ENCODE results near the gene CYP2A7.
"Not testable (repeated sequence)": the region's sequence is repeated elsewhere in the genome, so short reads cannot be mapped to it uniquely, and the experiment has no call there.

CYP2A7 gene

DNA sequence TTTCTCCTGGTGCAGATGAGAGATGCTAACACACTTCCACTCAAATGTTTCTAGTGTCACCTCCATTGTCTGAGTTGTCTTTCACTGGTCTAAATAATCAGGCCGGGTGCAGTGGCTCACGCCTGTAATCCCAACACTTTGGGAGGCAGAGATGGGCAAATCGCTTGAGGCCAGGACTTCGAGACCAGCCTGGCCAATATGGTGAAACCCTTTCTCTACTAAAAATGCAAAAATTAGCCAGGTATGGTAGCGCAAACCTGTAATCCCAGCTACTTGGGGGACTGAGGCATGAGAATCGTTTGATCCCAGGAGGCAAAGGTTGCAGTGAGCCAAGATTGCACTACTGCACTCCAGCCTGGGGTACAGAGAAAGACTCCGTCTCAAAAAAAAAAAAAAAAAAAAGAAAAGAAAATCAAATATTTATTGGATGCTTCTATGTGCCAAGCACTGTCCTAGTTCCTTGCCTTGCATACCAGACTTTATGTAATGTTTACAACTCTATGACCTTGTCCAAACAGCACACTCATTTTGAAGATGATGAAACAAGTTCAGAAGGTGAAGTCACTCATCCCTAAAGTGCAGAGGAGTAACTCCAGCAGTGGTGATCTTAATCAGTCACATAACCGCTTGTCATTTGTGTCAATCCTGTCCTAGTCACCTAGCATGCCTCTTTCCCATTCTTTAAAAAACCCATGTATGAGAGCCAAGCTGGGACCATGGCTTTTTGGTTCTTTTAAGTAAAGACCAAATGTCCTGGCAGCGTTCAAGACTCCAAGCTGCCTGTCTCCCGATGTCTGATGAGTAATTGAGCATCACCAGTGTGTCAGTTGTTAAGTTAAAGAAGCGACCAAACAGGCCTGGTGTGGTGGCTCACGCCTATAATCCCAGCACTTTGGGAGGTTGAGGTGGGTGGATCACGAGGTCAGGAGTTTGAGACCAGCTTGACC lies 15.1 kb upstream of the CYP2A7 start:
- DNase-seq: not testable (repeated sequence)

DNA sequence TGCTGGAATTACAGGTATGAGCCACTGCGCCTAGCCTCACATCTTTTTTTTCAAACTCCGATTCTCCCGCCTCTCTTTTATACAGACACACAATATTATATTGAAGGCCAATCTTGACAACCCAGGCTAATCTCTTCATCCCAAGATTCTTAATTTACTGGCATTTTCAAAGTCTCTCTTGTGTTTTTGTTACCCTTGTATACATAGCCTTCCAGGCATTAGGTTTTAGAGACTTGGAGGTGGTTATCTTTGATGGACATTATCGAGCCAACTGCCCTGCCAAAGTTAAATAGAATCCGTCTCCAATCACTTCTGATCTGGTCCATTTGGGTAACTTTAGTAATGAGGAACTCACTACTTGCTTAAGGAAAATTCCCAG lies 14.4 kb upstream of the CYP2A7 start:
- DNase-seq: no peak

DNA sequence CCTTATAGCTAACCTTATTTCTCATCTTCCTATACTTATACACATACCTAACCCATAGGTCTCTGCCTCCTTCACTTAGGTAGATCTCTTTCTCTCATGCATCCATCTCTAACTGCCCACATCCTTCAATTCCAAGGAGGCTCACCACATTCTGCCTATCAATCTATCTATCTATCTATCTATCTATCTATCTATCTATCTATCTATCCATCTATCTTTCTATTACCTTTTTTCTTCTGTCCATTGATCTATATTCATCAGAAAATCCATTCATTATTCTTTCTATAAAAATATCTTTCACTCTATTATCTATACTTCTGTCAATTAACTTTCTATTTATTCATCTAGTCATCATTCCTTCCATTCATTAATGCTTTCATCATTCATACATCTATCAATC lies 11.1 kb upstream of the CYP2A7 start:
- DNase-seq: no peak

DNA sequence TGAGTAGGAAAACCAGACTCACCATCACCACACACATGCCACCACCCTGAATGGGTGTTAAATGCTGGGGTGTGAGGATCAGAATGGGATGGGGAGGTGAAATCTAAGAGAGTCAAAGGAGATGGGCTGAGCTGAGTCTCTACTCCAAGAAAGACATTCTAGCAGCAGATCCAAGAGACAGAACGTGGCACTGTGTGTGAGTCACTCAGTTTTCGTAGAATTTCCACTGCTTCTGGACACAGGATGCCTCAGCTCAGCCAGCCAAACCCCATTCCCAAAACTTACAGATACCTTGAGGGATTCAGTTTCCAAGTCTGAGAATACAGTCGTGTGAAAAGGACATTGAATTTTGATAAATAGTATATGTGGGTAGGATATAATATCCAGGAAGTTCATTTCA lies 7.3 kb upstream of the CYP2A7 start:
- DNase-seq: no peak

DNA sequence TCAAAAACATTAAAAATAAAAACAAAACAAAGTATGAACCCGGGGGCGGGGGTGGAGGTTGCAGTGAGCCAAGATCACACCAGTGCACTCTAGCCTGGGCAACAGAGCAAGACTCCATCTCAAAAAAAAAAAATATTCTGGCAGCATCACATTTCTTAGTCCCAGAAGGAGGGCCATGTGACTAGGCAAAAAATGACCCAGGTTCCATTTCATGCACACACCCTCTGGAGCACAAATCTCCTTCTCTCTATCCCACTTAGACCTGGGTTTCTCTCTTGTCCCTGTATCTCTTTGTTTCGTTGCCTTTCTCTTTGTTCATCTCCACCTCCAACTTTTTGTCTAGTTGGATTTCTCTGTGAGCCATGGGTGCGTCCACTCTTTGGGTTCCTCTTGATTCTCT lies 6.2 kb upstream of the CYP2A7 start:
- DNase-seq: no peak

DNA sequence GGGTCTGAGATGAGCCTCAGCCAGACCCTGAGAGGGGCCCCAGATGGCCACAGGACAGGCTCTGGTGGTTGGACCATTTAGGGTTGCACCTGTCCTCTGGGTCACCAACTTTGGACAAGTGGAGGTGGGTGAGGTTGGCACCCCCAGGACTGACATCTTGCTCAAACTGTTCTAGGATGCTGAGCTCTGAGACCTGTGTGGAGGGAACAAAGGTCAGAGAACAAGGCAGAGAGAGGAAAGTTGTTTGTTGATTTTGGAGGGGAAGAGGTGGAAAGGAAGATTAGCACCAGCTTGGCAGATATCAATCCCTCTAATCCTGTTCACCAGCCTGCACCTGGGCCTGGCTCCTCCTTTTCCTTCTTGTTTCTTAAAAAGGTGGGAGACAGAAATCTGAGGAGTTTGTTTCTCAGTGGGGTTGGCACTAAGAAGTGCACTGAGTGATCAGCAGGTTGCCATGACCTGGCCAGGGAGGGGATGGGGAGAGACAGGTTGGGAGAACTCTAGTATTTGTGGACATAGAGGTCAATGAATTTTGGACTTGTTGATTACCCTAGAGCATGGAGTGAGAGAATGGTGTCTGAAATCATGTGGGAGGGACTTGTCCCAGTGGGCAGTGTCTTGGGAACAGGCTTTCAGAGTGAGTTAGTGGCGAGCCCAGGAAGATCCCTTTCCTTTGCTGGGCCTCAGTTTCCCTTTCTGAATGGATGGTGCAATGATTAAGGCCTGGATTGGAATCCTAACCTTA lies 2.3 kb upstream of the CYP2A7 start:
- DNase-seq: not testable (repeated sequence)

DNA sequence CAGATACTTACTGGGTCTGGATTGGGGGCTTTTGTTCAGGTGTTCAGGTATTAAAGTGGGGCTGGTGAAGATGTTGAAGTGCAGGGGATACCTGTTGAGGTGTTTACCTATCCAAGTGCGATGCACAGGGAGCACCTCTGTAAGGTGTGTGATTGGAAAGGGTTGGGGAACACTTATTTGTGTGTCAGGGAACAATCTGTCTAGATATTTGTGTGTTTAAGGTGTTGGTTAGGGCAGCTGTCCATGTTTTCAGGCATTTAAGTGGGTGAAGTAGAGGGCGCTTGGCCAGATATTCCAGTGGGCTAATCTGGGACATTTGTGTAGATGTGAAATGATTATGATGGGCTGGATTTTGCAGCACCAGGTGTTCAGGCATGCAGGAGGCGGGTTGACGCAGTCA lies 2.7 kb downstream of the CYP2A7 start:
- not testable (repeated sequence) for DNase-seq

DNA sequence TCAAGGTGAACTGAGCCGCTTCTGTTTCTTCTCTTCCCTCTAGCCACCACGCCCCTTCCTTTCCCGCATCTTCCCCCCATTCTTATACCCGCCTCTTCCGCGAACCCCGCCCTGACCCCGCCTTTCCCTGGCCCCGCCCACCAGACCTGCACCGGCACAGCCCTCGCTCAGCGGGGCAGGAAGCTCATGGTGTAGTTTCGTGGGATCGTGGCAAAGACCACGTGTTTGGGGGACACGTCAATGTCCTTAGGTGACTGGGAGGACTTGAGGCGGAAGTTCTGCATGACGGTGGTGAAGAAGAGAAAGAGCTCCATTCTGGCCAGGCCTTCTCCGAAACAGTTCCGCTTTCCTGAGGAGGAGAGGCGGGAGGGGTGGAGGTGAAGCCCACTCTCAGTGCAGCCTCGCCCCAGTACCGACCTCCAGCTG lies 6.5 kb downstream of the CYP2A7 start:
- DNase-seq: peak; percentile 63

DNA sequence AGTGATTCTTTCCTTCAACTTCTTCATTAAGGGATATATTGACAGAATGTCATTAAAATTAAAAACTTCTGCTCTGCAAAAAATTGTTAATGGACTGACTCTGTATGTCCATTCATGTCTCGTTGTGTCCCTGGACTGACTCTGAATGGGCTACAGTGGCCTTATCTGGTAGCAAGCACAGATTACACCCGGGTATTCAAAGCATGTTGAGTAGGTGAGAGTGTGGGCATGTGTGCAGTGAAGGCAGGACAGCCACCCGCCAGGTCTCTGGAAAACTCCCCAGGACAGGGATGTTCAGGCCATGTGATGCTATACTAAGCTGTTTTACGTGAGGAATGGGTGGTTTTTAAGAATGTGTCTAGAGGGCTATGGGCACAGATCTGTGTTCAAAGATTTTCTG lies 7.2 kb downstream of the CYP2A7 start:
- DNase-seq: not testable (repeated sequence)

DNA sequence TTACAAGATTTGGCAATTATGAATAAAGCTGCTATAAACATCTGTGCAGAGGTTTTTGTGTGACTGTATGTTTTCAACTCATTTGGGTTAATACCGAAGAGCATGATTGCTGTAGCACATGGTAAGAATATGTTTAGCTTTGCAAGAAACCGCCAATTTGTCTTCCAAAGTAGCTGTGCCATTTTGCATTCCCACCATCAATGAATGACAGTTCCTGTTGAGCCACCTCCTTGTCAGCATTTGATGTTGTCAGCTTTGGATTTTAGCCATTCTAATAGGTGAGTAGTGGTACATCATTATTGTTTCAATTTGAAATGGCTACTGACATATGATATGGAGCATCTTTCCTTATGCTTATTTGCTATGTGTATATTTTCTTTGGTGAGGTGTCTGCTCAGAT lies 8.2 kb downstream of the CYP2A7 start:
- DNase-seq: not testable (repeated sequence)

DNA sequence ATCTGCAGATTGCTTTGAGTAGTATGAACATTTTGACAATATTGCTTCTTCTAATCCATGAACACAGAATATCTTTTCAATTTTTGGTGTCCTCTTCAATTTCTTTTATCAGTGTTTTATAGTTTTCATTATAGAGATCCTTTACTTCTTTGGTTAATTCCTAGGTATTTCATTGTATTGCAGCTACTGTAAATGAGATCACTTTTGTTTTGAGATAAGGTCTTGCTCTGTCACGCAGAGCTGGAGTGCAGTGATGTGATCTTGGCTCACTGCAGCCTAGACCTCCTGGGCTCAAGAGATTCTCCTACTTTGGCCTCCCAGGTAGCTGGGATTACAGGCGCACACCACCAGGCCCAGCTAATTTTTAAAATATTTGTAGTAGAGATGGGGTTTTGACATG lies 9.8 kb downstream of the CYP2A7 start:
- DNase-seq: no peak

DNA sequence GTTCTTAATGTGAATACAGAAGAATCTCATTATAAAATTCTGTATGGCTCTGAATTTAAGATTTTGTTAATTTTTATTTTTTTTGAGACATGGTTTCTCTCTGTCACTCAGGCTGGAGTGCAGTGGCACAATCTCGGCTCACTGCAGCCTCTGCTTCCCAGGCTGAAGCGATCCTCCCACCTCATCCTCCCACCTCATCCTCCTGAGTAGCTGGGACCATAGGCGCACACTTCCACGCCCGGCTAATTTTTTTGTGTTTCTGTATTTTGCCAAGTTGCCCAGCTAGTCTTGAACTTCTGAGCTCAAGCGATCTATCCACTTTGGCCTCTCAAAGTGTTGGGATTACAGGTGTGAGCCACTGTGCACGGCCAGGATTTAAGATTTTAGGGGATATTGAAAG lies 14.3 kb downstream of the CYP2A7 start:
- DNase-seq: no peak

DNA sequence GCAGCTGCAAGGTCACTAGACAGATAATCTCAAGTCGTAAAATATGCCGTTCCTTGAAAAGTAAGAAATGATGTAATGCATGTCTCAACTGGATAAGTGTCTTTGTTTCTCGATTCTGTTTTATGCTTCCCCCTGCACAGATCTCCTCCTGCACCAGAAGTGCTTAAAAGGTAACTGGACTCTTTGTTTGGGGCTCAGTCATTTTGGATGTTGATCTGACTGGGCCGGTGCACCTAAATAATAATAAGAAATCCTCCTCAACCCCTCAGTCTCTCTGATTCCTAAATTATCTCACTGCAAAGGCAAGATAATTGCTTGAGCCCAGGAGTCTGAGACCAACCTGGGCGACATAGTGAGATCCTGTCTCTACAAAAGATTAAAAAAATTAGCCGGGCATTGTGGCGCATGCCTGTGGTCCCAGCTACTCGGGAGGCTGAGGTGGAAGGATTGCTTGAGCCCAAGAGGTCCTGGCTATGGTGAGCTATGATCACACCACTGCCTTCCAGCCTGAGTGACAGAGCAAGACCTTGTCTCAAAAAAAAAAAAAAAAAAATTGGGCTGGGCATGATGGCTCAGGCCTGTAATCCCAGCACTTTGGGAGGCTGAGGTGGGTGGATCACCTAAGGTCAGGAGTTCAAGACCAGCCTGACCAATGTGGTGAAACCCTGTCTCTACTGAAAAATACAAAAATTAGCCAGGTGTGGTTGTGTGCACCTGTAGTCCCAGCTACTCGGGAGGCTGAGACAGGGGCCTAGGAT lies 17.1 kb downstream of the CYP2A7 start:
- DNase-seq: not testable (repeated sequence)

DNA sequence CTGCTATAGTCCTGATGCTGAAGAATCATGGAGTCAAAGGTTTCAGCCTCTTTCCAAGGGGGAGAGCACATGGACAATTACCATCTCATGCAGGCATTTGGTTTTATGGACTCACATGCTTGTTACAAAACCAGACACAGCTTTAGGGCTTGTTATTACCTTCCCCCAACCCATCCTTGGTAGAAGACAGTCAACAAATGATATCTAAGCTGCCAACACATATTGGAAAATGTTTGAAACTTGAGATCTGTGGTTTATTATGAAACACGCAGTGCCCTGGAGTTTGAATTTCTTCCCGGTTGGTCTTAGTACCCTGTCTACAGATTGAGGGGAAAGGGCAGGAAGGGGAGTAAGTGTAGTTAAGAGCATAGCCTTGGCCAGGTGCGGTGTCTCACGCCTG lies 19.2 kb downstream of the CYP2A7 start:
- no peak for DNase-seq

DNA sequence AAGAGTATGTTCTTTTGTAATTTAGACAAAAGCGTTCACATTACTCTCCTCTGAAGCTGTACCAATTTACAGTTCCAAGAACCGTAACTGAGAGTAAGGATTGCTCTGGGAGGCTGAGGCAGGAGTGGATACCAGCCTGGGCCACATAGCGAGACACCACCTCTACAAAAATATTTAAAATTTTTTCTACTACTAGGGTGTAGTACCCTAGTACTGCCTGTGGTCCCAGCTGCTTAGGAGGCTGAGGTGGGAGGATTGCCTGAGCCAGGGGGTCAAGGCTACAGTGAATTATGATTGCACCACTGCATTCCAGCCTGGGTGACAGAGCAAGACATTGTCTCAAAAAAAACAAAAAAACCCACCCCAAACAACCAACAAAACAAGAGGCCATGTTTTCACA lies 19.7 kb downstream of the CYP2A7 start:
- no peak for DNase-seq

DNA sequence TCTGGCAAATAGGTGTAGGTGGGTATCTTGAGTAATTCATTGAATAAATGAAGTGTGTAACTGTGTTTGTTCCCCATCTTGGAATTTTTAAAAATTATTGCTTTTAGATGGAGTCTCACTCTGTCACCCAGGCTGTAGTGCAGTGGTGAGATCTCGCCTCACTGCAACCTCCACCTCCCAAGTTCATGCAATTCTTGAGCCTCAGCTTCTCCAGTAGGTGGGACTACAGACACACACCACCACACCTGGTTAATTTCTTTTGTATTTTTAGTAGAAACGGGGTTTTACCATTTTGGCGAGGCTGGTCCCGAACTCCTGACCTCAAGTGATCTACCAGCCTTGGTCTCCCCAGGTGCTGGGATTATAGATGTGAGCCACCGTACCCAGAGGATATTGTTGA lies 23.9 kb downstream of the CYP2A7 start:
- DNase-seq: no peak

DNA sequence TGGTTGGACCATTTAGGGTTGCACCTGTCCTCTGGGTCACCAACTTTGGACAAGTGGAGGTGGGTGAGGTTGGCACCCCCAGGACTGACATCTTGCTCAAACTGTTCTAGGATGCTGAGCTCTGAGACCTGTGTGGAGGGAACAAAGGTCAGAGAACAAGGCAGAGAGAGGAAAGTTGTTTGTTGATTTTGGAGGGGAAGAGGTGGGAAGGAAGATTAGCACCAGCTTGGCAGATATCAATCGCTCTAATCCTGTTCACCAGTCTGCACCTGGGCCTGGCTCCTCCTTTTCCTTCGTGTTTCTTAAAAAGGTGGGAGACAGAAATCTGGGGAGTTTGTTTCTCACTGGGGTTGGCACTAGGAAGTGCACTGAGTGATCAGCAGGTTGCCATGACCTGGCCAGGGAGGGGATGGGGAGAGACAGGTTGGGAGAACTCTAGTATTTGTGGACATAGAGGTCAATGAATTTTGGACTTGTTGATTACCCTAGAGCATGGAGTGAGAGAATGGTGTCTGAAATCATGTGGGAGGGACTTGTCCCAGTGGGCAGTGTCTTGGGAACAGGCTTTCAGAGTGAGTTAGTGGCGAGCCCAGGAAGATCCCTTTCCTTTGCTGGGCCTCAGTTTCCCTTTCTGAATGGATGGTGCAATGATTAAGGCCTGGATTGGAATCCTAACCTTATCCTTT lies 29.4 kb downstream of the CYP2A7 start:
- DNase-seq: not testable (repeated sequence)

DNA sequence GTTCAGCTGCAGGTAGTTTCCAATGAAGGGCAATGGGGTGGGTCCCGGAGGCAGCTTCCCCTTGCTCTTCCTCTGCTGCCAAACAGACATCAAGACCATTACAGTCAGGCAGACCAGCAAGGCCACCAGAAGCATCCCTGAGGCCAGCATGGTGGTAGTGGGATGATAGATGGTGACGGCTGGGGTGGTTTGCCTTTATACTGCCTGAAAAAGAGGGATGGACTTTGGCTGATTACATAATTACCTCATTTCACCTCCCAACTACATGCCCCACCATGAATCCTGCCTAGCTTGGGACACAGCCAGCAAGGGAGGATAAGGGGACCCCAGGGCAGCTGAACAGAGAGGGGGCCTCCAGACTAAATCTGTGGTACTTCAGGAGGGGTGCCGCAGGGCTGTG lies 31.8 kb downstream of the CYP2A7 start, which contains the start of gene CYP2A6:
TSS of gene CYP2A6 (minus strand) at position 171 of the 400 bp plus-strand sequence. CDS start at position 150, 21 bp downstream.
- not testable (repeated sequence) for DNase-seq

DNA sequence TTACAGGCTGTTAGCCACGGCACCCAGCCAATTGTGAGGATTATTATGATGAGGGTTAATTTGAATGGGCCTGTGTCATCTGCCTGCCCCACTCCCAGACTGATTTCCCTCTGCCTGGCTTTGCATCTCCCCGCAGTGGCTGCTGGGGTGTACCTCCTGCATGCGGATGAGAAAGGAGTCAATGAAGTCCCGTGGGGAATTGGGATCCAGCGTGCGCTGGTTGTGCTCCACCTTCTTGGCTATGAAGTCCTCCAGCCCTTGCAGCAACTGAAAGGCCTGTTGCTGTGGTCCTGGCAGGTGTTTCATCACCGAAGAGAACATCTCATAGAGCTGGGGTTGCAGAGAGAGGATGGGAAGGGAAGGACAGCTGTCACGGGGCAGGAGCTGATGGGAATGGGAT lies 35.3 kb downstream of the CYP2A7 start:
- DNase-seq: not testable (repeated sequence)

DNA sequence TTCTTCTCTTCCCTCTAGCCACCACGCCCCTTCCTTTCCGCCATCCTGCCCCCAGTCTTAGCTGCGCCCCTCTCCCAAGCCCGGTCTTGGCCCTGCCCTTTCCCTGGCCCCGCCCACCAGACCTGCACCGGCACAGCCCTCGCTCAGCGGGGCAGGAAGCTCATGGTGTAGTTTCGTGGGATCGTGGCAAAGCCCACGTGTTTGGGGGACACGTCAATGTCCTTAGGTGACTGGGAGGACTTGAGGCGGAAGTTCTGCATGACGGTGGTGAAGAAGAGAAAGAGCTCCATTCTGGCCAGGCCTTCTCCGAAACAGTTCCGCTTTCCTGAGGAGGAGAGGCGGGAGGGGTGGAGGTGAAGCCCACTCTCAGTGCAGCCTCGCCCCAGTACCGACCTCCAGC lies 38.4 kb downstream of the CYP2A7 start:
- peak; percentile 56 for DNase-seq

DNA sequence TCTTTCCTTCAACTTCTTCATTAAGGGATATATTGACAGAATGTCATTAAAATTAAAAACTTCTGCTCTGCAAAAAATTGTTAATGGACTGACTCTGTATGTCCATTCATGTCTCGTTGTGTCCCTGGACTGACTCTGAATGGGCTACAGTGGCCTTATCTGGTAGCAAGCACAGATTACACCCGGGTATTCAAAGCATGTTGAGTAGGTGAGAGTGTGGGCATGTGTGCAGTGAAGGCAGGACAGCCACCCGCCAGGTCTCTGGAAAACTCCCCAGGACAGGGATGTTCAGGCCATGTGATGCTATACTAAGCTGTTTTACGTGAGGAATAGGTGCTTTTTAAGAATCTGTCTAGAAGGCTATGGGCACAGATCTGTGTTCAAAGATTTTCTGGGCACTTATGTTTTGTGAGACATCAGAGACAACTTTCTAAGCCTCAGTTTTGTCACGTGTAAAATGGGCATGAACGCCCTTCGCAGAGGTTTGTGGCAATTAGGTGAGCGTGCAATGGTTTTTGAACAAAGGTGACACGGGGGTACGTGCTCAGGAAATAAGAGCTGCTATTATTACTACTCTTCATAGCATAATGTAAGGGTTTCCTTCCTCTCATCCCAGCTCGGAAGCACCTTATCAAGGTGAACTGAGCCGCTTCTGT lies 38.9 kb downstream of the CYP2A7 start:
- DNase-seq: not testable (repeated sequence)

DNA sequence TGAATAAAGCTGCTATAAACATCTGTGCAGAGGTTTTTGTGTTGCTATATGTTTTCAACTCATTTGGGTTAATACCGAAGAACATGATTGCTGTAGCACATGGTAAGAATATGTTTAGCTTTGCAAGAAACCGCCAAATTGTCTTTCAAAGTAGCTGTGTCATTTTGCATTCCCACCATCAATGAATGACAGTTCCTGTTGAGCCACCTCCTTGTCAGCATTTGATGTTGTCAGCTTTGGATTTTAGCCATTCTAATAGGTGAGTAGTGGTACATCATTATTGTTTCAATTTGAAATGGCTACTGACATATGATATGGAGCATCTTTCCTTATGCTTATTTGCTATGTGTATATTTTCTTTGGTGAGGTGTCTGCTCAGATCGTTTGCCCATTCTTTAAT lies 40.0 kb downstream of the CYP2A7 start:
- DNase-seq: not testable (repeated sequence)
